Stimulated activated CD4-positive, alpha-beta T cell treated with anti-CD3 and anti-CD28 coated beads, Interleukin-12 subunit alpha, Interleukin-12 subunit beta, amount 100 ng/mL, for 48 hours (primary cell): Measurements from ENCODE around the gene C3orf20.

ENCODE experiments used
- DNase-seq, 3 donors: peaks; one replicate each; pipeline ENCODE4 v3.0.0-alpha.2; 2020; ENCODE audit warnings: low read depth in 2 of 3, low spot score in 1 of 3

C3orf20 gene

DNA sequence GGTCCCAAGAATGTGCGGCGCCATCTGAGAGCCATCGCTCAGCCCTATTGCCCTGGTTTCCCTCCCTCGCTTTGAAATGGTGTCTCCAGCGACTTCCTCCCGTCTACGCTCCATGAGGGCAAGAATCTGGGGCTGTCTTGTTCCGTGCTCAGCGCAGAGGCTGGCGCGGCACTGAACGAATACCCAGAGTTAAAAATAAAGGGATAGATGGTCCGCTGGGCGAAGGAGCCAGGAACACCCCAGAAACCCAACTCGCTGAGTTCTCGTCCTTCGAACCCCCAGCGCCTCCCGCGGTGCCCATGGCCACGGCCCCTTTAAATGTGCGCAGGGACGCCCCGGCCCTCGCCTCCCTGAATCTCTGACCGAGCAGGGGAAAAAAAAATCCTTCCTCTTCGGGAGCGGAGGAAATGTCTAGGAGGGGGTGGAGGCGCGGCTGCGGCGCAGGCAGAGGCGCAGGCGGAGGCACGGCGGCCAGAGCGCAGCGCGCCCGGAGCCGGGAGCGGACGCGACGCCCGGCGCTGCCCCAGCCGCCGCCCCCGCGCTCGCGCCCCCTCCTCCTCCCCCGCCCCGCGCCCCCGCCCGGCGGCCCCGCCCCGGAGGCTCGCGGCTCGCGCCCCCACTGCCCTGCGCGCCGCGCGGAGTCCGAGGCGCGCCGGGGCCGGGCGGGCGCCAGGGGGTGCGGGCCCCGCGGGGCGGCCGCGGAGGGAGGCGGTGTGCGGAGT lies 135.3 kb downstream of the C3orf20 start:
- DNase-seq, result no peak

DNA sequence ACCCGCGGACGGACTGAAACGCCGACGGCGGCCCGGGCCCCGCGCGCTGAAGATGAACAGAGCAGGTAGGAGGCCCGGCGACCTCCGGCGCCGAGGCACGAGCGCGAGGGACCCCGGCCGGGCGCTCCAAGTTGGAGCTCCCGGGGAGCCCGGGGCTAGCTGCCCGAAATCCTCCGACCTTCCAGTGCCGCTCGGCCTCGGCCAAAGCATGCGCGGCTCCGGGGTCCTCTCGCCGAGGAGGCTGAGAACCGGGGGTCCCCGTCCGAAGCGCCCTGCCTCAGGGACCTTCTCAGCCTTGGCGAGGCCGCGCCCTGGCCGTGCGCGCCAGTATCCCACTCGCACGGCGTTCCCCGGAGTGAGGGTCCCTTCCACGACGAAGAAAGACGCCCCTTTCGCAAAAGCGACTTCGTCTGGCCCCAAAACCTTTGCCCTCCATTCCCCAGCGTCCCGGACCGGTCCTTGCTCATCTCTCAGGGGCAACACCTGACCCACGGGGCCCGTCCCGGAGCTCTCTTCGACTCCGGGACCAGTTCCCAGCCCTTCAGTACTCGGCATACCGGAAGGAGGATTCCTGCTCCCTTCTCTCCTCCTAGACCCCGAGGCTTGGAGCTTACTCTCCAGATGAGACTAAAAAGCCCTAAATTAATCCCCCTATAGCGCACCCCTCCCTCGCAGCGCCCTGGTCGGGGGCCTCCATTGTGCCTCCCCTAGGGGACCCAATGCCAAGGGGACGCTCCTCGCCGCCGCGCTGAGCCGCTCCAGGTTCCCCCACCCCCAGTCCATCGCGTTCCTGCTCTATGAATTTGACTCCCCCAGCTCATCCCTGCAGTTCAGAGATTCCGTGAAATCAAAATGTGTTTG lies 136.1 kb downstream of the C3orf20 start:
- DNase-seq, result no peak

DNA sequence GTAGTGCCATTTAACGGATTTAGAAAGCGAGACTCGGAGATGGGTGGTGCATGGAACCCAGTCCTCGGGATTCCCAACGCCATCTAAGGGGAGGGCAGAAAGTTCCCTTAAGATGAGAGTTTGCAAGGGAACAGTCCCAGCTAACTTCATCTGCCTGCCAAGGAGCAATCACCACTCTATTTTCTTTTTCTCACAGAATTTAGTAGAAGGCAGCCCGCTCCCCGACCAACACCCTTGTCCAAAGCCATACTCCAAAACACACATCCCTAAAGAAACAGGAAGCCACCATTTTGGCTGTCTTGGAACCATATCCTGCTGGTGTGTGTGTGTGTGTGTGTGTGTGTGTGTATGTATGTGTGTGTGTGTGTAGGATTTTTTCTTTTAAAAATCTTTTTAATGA lies 136.7 kb downstream of the C3orf20 start:
- DNase-seq, result no peak

DNA sequence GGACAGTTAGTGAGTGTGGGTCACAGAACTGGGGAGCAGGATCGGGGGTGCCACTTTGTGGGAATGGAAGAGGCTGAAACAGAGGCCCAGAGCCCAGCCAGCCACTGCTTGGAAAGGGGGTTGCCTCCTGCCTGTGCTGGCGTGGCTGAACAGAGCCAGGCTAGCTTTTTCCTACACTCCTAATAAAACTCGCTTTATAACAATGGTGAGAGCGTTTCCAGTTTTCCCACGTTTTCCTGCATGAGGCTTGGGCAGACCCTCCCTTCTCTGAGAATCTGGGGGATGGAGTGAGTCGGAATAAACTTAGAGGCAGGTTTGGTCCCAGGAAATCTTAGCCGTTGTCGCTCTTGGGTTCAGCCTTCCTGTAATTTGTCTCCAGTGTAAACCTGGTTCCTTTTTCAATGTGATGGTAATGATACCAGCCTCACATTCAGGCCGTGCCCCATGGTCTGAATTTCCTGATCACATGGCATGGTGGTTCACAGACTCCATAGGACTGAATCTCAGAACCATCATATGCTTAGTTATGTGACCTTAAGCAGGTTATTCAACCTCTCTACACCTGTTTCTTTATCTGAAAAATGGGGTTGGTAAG lies 137.4 kb downstream of the C3orf20 start:
- DNase-seq, result no peak

GRCh38 chr3:14814411-14814871 lies 139.5 kb downstream of the C3orf20 start:
- DNase-seq, result no peak

DNA sequence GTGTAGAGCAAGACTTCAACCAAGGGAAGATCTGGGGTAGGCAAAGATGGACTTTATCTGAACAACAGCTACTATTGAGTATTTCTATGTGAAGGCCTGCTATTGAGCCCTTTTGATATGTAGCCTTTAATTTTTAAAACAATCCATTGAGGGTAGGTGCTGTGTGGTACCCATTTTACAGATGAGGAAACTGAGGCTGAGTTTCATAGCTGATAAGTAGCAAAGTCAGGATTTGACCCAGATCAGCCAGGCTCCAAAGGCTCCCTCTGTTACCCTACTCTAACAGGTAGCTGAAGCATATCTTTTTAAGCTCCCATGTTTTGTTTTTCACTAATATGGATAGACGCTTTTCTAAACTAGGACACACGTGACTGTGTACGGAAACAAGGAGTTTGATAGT lies 141.4 kb downstream of the C3orf20 start:
- DNase-seq, result no peak

- no peak for DNase-seq
Observed at GRCh38 chr3:14818804-14819500, 144.0 kb downstream of the C3orf20 start, which contains the start of gene FGD5. TSS of gene FGD5 (plus strand) at chr3:14818962. CDS start at chr3:14819072, 110 bp downstream.

- DNase-seq, result no peak
Observed at GRCh38 chr3:14819671-14820070, 144.7 kb downstream of the C3orf20 start.

DNA sequence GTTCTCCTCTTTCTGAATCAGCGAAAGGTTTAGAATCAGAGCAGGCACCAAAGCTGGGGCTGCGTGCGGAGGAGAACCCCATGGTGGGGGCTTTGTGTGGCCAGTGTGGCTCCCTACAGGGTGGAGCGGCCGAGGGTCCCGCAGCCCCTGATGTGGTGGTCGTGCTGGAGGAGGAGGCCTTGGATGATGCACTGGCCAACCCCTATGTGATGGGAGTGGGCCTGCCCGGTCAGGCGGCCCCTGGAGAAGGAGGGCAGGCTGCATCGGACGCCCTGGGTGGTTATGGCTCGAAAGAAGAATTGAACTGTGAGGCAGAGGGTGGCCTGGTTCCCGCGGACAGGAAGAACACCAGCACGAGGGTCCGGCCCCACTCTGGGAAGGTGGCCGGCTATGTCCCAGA lies 145.2 kb downstream of the C3orf20 start:
- no peak for DNase-seq

DNA sequence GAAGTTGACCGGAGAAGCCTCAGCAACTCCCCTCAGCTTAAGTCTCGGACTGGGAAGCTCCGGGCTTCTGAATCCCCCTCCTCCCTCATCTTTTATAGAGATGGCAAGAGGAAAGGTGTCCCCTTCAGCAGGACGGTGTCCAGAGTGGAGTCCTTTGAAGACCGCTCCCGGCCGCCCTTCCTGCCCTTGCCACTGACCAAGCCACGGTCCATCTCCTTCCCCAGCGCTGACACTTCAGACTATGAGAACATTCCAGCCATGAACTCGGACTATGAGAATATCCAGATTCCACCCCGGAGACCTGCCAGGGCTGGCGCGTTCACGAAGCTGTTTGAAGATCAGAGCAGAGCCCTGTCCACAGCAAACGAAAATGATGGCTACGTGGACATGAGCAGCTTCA lies 146.2 kb downstream of the C3orf20 start:
- no peak for DNase-seq

- DNase-seq, result no peak
Observed at GRCh38 chr3:14822134-14822533, 147.2 kb downstream of the C3orf20 start.
